ENCODE measurements around the gene ARID5B.

ARID5B gene

GRCh38 chr10:62045765-62046521 is 144.4 kb downstream of the ARID5B start:
- DNase-seq (ENCODE audit: extremely low spot score): no peak
- POLR2A ChIA-PET: interaction anchor here (0.8 kb wide), 1 partner anchor 9 kb away, joined by 4 read pairs; no protein-coding TSS in a partner anchor
- CTCF ChIA-PET: interaction anchor here (0.9 kb wide), 1 partner anchor 141 kb away, joined by 7 read pairs; no protein-coding TSS in a partner anchor
- TF ChIP-seq ARNT (IDR thresholded peaks at IDR 0.05) (no peak), CTBP1 (IDR thresholded peaks at IDR 0.05; ENCODE audit: borderline replicate concordance) (0 out of 2 replicates have a peak, but pooled peaks have one; percentile 8)

GRCh38 chr10:62046522-62047227 is 145.2 kb downstream of the ARID5B start:
- POLR2A ChIA-PET: interaction anchor here (0.8 kb wide), 1 partner anchor 9 kb away, joined by 4 read pairs; no protein-coding TSS in a partner anchor
- DNase-seq (ENCODE audit: extremely low spot score): no peak
- TF ChIP-seq ARNT (IDR thresholded peaks at IDR 0.05) (no peak), NFRKB (IDR thresholded peaks at IDR 0.05) (no peak), BHLHE40 (IDR thresholded peaks at IDR 0.05; ENCODE audit: borderline replicate concordance) (no peak), ZNF384 (IDR thresholded peaks at IDR 0.05) (peak; percentile 88), PKNOX1 (IDR thresholded peaks at IDR 0.05) (0 out of 2 replicates have a peak, but pooled peaks have one; percentile 18), FOXA1 (IDR thresholded peaks at IDR 0.05) (no peak), SP1 (IDR thresholded peaks at IDR 0.05) (no peak), TARDBP (IDR thresholded peaks at IDR 0.05) (no peak), LEF1 (IDR thresholded peaks at IDR 0.05; ENCODE audit: borderline replicate concordance) (no peak), CTBP1 (IDR thresholded peaks at IDR 0.05; ENCODE audit: borderline replicate concordance) (peak; percentile 34; the same call in 1 of the 2 replicates)
- CTCF ChIA-PET: interaction anchor here (0.9 to 4.5 kb wide), 2 partner anchors 8 to 141 kb away, joined by 7 to 21 read pairs; no protein-coding TSS in a partner anchor

GRCh38 chr10:62047228-62047892 is 145.9 kb downstream of the ARID5B start:
- ChIA-PET POLR2A (no interaction called here), CTCF (interaction anchor here (1.2 to 4.5 kb wide), 2 partner anchors 9 to 145 kb away, joined by 3 to 21 read pairs; no protein-coding TSS in a partner anchor)
- DNase-seq (ENCODE audit: extremely low spot score): no peak
- TF ChIP-seq CTBP1 (IDR thresholded peaks at IDR 0.05; ENCODE audit: borderline replicate concordance) (no peak), SUZ12 (IDR thresholded peaks at IDR 0.05) (no peak), HDGF (IDR thresholded peaks at IDR 0.05; ENCODE audit: borderline replicate concordance) (no peak), ZNF384 (IDR thresholded peaks at IDR 0.05) (no peak), ARNT (IDR thresholded peaks at IDR 0.05) (no peak), FOXK2 (IDR thresholded peaks at IDR 0.05) (no peak), ELF4 (IDR thresholded peaks at IDR 0.05) (no peak), TARDBP (IDR thresholded peaks at IDR 0.05) (no peak), PKNOX1 (IDR thresholded peaks at IDR 0.05) (no peak), FOXM1 (IDR thresholded peaks at IDR 0.05; ENCODE audit: borderline replicate concordance) (no peak), BHLHE40 (IDR thresholded peaks at IDR 0.05; ENCODE audit: borderline replicate concordance) (no peak), L3MBTL2 (conservative IDR thresholded peaks at IDR 0.05) (no peak), FOXA1 (IDR thresholded peaks at IDR 0.05) (no peak), SP1 (IDR thresholded peaks at IDR 0.05) (no peak), NFRKB (IDR thresholded peaks at IDR 0.05) (no peak), LEF1 (IDR thresholded peaks at IDR 0.05; ENCODE audit: borderline replicate concordance) (no peak)

- TF ChIP-seq FOXK2 (IDR thresholded peaks at IDR 0.05) (no peak), LEF1 (IDR thresholded peaks at IDR 0.05; ENCODE audit: borderline replicate concordance) (no peak), BHLHE40 (IDR thresholded peaks at IDR 0.05; ENCODE audit: borderline replicate concordance) (no peak), ZNF384 (IDR thresholded peaks at IDR 0.05) (no peak), L3MBTL2 (conservative IDR thresholded peaks at IDR 0.05) (no peak), FOXM1 (IDR thresholded peaks at IDR 0.05; ENCODE audit: borderline replicate concordance) (no peak), FOXA1 (IDR thresholded peaks at IDR 0.05) (no peak), NFRKB (IDR thresholded peaks at IDR 0.05) (no peak), SUZ12 (IDR thresholded peaks at IDR 0.05) (no peak), ELF4 (IDR thresholded peaks at IDR 0.05) (no peak), TARDBP (IDR thresholded peaks at IDR 0.05) (no peak), SP1 (IDR thresholded peaks at IDR 0.05) (no peak), PKNOX1 (IDR thresholded peaks at IDR 0.05) (no peak), HDGF (IDR thresholded peaks at IDR 0.05; ENCODE audit: borderline replicate concordance) (no peak), CTBP1 (IDR thresholded peaks at IDR 0.05; ENCODE audit: borderline replicate concordance) (no peak), ARNT (IDR thresholded peaks at IDR 0.05) (no peak)
- ChIA-PET POLR2A (no interaction called here), CTCF (interaction anchor here (1.2 to 4.5 kb wide), 2 partner anchors 9 to 146 kb away, joined by 3 to 21 read pairs; no protein-coding TSS in a partner anchor)
- no peak for DNase-seq (ENCODE audit: extremely low spot score)
Observed at GRCh38 chr10:62047960-62048383, 146.5 kb downstream of the ARID5B start.

- DNase-seq (ENCODE audit: extremely low spot score): no peak
- POLR2A ChIA-PET: interaction anchor here (1.2 to 2.1 kb wide), 4 partner anchors 10 to 60 kb away, joined by 4 to 15 read pairs (median 8); no protein-coding TSS in a partner anchor
- TF ChIP-seq HDGF (IDR thresholded peaks at IDR 0.05; ENCODE audit: borderline replicate concordance): no peak
- no peak for TF ChIP-seq NFRKB (IDR thresholded peaks at IDR 0.05)
- no peak for TF ChIP-seq SUZ12 (IDR thresholded peaks at IDR 0.05)
- CTCF ChIA-PET: interaction anchor here (0.6 to 4.5 kb wide), 2 partner anchors 10 to 34 kb away, joined by 3 to 21 read pairs; no protein-coding TSS in a partner anchor
Observed at GRCh38 chr10:62048470-62048869, 147.0 kb downstream of the ARID5B start.

Data from HEK293T (cell line).